Measurements from ENCODE around the gene DYNC1I1.

The DYNC1I1 gene

DNA sequence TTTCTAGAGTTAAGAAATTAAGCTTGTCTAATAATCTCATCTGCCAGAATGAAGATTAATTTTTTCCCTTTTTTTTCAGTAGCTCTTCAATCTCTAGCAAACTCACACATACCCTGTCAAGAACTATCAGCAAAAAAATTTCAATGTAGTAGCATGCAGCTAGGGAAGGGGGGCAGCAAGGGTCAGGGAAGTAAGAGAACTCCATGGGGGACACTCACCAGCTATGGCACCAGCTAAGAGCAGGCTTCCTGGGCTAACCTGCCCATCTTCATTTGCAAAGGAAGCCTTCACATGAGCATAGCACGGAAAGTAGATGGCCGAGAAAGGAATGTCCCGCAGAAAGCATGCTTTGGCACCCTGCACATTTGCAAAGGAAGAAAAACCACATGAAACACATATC is 359.2 kb downstream of the DYNC1I1 start:
- TF ChIP-seq, protein P1, sequence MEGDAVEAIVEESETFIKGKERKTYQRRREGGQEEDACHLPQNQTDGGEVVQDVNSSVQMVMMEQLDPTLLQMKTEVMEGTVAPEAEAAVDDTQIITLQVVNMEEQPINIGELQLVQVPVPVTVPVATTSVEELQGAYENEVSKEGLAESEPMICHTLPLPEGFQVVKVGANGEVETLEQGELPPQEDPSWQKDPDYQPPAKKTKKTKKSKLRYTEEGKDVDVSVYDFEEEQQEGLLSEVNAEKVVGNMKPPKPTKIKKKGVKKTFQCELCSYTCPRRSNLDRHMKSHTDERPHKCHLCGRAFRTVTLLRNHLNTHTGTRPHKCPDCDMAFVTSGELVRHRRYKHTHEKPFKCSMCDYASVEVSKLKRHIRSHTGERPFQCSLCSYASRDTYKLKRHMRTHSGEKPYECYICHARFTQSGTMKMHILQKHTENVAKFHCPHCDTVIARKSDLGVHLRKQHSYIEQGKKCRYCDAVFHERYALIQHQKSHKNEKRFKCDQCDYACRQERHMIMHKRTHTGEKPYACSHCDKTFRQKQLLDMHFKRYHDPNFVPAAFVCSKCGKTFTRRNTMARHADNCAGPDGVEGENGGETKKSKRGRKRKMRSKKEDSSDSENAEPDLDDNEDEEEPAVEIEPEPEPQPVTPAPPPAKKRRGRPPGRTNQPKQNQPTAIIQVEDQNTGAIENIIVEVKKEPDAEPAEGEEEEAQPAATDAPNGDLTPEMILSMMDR (conservative IDR thresholded peaks at IDR 0.05) = no peak; the same call in 1 of the 2 replicates
- TF ChIP-seq ZFX (IDR thresholded peaks at IDR 0.05) = no peak
- H3K27ac ChIP-seq = no peak overlapping the region

- H3K27ac ChIP-seq = no peak overlapping the region
Measured at GRCh38 chr7:96135241-96135640, 362.9 kb downstream of the DYNC1I1 start.

DNA sequence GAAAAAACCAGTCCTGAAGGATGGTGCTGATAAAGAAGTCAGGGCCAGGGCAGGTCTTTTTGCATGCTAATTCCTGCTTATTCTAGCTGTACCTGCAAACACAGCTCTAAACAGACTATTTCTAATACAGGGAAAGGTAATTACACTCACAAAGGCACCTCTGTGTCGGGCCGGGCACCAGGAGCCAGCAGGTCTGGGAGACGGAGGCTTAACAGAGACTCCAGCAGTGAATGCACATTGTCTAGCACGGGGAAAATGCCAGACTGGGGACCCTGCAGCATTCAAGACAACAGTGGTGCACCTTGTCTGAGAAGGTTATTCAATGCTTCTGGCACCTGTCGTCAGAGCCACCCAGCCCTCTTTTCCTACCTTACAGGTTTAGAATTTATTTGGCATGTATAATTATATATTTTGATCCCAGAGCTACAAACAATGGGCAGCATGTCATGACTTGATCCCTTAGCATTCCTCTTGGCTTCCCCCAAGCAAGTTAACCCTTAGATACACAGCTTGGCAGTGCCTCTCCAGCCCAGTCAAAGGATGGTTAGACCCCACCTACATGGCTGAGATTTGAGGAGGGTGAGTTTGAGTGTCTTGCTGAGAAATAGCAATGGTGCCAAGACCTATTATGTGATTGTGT is 364.4 kb downstream of the DYNC1I1 start:
- no peak overlapping the region for H3K27ac ChIP-seq
- no peak for TF ChIP-seq ZFX (IDR thresholded peaks at IDR 0.05)

More at GRCh38 chr7:96135241-96135640, 362.9 kb downstream of the DYNC1I1 start:
- TF ChIP-seq, protein P1 (conservative IDR thresholded peaks at IDR 0.05) = no peak
- no peak for TF ChIP-seq ZFX (IDR thresholded peaks at IDR 0.05)

- TF ChIP-seq, protein P1 (conservative IDR thresholded peaks at IDR 0.05) = no peak
- TF ChIP-seq ZFX (IDR thresholded peaks at IDR 0.05) = no peak
- no peak overlapping the region for H3K27ac ChIP-seq
Measured at GRCh38 chr7:96143495-96144259, 371.3 kb downstream of the DYNC1I1 start.

DNA sequence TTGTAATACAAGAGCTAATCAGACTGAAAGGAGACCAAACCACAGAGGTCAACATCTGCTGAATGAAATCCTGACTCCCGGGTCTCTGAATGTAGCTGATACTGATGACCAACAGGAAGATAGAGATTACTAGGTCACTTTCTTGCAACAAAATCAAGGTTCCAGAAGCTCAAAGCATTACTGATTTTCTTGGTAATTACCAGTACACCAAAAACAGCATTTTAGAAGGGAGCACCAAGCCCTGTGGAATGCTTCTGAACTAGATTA is 371.8 kb downstream of the DYNC1I1 start:
- H3K27ac ChIP-seq = no peak overlapping the region
- TF ChIP-seq, protein P1 (conservative IDR thresholded peaks at IDR 0.05) = no peak
- no peak for TF ChIP-seq ZFX (IDR thresholded peaks at IDR 0.05)
